T-helper 2 cell treated with Interferon-gamma antibody and Interleukin-4, amounts not matched to agents 100 ng/mL and 5 ng/mL, for 36 hours (primary cell): ENCODE data around the gene NFE2L2. TPM values are rescaled to one million over a fixed set of nuclear protein-coding genes. Genes with fewer than 3 reads are reported as not detected.
"Not testable (repeated sequence)": the region's sequence is repeated elsewhere in the genome, so short reads cannot be mapped to it uniquely, and the experiment has no call there.

Experiments used
- intact Hi-C: fragments of 100-400 bp; cut with micrococcal nuclease; formaldehyde crosslinking; loops from one replicate; pipeline ENCODE4 v1.15.1; 2023
- total RNA-seq: library from RNA; stranded (reverse); gene quantifications from 2 replicates; pipeline ENCODE4 v1.2.3, GENCODE V29; 2022

NFE2L2 gene
- total RNA-seq, 1 donor from 2014 or later: 67.4 TPM

DNA sequence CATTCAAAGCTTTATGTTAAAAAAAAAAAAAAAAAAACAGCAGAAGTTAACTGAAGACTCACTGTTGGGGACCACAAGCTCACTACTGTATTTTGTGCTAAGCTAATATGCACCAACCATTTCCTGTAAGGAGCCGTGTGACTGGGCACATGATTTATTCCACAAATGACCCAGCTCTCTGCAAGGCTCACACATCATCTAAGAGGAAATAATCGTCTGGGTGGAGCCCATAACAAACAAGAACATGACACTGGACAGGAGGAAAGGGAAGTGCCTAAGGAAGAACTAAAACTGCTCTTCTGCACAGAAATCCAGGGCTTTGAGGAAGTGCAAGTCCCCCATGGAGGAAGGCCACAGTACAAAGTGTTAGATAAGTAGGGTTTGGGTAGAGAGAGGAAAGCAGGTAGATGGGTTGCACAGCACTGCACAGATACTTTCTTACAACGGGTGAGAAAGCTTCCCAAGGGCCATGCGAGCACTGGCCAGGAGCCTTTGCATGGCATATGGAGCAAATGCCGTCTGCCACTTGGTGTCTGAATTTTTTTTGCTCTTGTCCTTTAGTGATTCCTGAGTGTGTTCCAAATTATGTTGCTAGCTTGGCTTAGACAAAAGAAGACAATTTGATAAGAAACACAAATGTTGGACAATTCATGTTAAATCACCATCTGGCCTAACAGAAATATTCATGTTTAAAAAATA, 24.4 kb downstream of the NFE2L2 start:
- intact Hi-C loops: loop anchor here (1.0 to 2.0 kb wide), 2 partner anchors 23 to 27 kb away; partner anchors contain the start of gene HNRNPA3

DNA sequence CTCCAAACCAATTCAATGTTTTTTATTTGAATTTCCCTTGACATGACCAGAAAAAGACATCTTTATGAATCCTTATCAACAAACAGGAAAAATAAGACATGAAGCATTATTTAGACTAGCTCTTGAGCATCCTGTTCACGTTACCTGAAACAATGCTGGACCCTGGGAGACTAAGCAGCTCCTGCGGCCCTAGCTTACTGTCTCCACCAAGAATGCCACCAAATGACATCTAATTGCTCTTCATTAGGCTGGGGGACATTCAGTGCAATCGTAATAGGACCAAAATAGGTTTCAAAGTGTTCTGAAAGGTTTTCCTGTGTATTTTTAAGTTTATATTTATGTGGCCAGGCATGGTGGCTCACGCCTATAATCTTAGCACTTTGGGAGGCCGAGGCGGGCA, 25.5 kb downstream of the NFE2L2 start:
- intact Hi-C loops: no loop called here

DNA sequence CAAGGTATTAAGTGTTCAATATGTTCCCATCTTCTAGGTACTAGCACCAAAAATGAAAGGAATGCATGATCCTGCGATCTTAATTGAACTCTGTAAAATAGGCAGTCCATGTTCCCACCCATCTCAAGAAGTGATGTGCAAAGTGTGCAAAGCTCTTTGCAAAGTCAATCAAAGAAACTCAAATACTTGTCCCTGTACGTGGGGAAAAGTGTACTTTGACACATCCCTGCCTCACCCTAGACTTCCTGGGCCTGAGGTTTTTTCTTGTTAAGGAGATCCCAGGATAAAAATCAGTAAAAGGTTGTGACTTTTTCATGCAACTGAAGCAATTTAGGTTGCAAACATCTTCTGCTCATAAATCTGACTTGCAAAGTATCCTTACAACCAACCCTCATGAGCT, 26.6 kb downstream of the NFE2L2 start:
- intact Hi-C loops: no loop called here

DNA sequence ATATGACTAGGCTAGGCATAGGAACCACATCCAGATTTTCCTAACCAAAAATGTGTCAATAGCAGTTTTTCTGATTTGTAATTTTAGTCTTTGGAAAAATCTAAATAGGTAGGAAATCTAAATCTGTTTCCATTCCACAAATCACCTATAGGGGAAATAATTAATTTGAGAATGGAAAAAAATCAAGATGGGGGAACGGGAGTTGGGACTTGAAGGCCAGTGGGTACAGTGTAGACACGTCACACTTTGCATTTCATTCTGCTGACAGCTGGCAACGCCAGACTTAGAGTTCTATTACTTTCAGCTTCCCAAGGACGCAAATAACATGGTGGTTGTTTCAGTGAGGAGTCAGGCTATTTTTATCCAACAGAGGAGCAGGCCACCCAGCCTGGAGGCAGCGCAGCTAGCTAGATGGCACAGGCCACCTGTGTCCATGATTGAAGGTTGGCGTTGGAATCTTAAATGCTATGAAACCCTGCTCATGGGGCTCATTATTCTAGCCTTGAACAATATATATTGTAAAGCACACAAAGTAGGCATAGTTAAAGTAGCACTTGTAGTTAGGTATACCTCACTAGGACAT, 28.6 kb downstream of the NFE2L2 start:
- intact Hi-C loops: no loop called here

DNA sequence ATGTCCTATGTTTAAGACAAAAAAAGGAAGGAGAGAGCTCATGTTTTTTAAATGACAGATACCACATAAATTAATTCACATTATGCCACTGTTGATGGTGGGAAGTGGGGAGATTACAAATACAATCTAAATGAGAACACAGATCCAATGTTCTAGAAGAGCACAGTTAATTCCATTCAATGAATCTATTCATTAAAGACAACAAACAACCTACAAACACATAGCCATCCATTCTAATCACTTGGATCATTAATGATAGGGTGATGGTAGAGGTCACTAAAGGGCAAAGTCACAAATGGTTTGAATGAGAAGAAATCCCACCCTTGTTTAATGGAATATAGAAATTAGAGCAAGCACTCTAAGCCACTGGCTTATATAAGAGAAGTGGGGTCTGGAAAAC, 30.3 kb downstream of the NFE2L2 start:
- intact Hi-C loops: no loop called here

DNA sequence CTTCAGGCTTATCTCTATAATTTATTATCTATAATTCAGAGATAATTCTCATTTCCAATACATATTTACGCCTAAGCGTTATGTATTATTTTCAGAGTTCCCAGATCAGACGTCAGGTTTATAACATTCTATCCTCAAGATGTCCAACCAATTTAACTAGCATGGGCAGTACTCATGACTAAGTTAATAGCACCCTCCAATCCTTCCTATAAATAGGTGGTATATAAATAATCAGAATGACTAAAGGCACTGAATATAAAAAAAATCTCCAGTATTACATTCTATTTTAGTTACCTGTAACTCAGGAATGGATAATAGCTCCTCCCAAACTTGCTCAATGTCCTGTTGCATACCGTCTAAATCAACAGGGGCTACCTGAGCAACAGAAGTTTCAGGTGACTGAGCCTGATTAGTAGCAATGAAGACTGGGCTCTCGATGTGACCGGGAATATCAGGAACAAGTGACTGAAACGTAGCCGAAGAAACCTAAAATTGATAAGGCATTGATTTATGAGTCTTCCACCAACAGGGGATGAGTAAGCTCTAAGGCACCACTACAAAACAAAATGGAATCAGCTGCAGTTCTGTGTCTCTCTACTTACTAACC, 32.3 kb downstream of the NFE2L2 start:
- intact Hi-C loops: no loop called here

DNA sequence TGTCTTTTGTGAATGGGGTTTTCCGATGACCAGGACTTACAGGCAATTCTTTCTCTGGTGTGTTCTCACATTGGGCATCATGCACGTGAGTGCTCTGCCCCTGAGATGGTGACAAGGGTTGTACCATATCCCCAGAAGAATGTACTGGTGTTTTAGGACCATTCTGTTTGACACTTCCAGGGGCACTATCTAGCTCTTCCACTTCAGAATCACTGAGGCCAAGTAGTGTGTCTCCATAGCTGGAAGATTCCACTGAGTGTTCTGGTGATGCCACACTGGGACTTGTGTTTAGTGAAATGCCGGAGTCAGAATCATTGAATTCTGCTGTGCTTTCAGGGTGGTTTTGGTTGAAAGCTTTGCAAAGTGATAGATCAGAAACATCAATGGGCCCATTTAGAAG, 33.3 kb downstream of the NFE2L2 start:
- intact Hi-C loops: no loop called here

DNA sequence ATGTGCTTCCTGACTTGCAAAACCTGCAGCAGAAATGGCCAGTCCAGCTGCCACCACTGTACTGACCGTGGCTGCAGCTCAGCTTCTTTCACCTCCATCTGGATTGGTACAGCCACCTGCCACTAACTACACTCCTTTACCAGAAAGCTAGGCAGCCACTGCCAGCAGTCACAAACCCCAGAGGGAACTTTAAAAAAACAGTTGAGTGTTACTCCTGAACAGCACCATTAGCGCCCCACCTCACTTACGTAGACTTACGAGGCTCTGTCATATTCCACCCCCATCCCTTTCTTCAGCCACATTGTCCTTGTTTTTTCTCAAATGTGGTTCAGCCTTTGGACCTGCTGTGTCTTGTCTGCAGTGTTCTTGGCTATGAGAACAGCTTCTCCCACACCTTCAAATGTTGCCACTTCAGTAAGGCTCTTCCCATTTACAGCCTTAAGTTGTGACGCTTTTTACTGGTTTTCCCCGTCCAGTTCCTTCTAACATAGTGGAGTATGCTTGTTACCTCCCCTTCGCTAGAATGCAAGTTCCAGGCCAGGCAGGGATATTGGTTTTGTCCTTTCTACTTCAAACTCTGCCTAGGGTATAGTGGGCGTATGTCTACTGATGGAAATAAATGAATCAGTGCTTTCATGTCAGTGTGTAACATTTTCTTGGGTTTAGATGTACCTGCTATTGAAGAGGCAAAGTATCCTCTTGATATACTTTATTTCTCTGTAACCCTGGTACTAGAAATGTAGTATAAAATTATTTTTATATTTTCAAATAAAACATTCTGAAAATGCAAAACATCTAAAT, 34.9 kb downstream of the NFE2L2 start:
- intact Hi-C loops: no loop called here

DNA sequence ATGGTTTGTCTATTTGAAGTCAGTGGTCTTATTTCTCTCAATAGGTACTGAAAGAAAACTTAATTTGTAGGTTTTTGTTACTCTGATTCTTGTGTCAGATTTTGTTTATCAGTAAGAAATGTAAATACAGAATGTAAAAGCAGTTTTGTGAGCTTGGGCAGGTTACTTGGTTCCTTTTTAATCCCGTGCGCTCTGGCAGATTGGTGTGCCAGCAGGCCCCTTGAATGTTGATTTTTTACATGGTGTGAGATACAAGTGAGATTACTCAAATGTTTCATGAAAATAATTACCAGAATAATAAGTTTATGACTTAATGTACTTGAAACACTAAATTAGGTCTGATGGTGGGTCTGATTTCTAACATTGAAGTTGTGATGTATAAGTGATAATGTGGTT, 38.6 kb downstream of the NFE2L2 start:
- intact Hi-C loops: no loop called here

DNA sequence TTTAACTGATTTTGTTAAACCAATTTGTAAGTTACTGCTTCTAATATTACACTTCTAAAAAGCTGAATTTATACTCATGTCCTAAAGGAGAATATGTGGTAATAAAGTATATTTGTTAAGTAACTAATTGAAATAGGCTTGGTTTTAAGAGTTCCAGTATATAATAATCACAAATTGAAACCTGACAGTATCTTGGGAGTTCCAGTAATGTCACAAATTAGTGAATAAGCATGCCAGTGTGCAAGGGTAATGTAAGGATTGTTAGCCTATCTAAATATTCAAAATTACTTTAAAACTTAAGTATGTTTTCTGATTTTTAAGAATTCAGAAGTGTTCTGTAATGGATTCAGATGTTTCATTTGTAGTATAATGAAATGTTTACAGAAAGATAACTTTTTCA, 41.1 kb downstream of the NFE2L2 start:
- intact Hi-C loops: not testable (repeated sequence)

DNA sequence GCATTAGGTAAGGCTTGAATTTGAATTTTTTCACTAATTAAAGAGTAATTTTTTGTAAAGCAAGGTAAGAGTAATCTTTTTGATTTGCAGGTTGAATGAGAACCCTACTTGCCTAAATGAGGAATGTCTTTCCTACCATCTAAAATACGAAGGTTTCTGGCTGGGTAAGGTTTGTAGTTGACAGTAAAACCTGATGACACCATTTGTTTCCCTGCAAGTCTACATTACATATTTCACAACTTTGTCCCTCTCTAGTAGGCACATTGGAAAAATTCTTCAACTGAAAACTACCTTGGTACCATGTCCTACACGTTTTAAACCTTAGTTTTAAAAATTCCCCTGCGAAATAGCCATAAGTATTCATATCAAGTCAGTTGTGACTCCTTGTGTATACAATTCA, 42.6 kb downstream of the NFE2L2 start:
- intact Hi-C loops: loop anchor here (1.0 kb wide), 1 partner anchor 9 kb away; no protein-coding TSS in a partner anchor

DNA sequence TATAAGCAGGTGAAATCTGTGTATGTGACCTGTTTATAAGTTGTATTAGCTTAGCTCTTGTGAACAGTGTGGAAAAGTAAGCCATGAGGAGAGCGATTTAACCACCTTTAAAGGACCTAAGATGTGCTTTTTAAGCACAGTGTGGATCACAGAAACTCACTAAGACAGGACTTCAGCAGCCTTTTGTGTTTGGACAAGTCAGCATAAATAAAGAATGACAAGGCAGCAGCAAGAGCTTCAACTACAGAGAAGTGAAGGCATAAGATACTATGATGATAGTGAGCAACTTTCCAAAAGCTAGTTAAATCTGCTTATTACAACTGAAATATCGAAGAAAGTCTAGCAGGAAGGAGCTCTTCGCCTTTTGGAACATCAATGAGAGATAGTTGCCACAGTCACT, 43.0 kb downstream of the NFE2L2 start:
- intact Hi-C loops: loop anchor here (1.0 kb wide), 1 partner anchor 8 kb away; no protein-coding TSS in a partner anchor

DNA sequence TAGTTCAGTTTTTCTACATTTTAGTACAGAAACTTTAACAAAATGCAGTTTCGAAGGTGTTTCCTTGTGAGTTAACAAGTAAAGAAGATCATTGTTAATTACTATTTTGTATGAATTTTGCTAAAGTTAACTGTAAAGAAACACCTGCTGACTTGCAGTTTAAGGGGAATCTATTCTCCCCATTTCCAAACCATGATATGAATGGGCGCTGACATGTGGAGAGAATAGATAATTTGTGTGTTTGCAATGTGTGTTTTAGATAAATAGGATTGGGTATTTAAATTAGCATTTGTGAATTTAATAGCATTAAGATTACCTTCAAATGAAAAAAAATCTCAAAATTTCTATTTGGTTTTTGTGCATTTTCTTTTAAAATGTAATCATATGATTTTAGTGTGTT, 44.7 kb downstream of the NFE2L2 start:
- intact Hi-C loops: not testable (repeated sequence)

DNA sequence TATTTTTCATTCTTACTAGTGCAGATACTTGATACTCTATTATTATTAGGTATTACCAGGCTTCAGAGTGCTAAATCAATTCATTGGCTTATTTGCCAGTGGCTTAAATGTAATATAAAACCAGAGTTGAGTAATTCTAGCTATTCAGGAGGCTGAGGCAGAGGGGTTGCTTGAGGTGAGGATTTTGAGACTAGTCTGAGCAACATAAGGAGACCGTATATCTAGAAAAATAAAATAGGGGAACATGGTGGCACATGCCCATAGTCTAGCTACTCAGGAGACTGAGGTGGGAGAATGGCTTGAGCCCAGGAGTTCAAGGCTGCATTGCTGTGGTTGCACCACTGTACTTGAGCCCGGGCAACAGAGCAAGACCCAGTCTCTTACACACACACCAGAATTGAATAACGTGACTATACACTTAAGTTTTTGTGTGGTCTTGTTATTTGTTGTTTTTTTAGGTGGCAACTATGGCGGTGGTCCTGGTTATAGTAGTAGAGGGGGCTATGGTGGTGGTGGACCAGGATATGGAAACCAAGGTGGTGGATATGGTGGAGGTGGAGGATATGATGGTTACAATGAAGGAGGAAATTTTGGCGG, 47.2 kb downstream of the NFE2L2 start:
- intact Hi-C loops: no loop called here

DNA sequence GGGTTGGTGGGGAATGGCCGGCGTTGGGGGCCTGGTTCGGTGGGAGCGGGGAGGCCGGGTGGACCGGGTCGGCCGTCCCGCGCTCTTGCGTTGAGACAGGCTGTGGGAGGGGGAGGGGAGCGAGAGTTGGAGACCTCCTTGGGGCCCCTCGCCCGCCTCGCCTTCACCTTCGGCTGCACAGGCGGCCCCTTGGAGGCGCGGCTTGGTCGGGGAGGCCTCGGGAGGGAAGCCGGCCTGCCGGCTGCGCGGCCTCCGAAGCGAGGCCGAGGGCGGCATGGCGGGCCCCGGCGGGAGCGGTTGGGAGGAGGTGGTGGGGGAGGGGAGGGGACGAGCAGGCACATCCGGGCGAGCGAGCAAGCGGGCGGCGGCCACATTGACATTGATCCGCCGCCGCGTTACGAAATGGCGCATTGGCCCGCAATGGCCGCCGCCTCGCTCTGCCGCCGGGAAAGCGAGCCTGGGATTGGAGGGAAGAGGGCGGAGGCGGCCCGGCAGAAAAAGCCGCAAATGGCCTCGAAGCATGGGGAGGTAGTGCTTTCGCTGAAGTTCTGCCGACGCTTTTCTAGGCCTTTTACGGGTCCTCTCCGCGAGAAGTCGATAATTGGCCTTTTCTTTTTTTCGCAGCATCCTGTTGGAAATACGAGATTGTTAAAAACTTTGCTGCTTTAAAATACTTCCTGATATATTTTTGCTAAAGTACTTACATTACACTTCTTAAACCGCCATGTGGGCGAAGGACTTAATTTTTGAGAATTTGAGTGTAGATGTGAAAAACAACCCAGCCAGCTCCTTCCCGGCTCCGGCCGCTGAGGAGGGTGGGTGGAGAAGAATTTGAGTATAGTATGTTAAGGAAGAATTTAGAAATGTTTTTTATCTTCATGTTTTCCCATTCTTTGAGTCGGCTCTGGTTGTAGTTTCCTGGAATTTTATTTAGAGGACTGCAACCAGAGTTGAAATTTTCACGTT, 51.4 kb downstream of the NFE2L2 start:
- intact Hi-C loops: loop anchor here (1.0 to 5.0 kb wide), 8 partner anchors 8 to 339 kb away; partner anchors contain the start of genes AGPS and NFE2L2

DNA sequence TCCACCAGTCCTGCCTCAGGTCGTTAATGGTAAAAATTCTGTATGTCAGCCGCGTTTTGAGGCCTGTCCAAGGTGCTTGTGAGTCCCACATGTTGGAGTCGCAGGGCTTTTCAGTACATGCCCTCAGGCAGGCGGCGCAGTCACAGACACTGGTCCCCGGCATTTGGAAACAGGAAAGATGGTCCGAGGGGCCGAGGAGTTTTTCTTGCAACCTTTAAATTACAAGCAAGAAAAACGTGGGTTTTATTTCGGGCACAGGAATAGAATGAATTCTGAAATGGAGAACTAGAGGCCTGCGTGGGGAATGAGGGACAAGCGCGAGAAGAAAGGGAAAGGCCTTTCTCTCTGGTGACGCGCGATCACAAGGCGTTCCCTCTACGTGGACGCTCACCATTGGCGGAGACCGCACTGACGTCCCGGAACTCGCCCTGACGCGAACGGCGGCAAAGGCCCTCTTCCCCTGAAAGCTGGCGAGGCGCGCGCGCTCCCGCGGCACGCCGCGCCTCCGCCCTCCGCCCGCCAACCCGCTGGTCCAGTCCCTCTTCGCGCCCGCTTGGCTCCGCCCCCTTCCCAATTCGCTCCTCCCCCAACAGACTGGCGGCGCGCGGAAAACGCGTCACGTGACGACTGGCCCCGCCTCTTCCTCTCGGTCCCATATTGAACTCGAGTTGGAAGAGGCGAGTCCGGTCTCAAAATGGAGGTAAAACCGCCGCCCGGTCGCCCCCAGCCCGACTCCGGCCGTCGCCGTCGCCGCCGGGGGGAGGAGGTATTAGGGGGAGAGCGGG, 52.2 kb downstream of the NFE2L2 start, which contains the start of gene HNRNPA3:
Gene HNRNPA3, plus strand, starts transcription at position 689 of the 785 bp plus-strand sequence. Its CDS starts 6 bp downstream, at position 695.
- intact Hi-C loops: loop anchor here (1.0 to 5.0 kb wide), 7 partner anchors 29 to 340 kb away; partner anchors contain the start of genes AGPS and NFE2L2

DNA sequence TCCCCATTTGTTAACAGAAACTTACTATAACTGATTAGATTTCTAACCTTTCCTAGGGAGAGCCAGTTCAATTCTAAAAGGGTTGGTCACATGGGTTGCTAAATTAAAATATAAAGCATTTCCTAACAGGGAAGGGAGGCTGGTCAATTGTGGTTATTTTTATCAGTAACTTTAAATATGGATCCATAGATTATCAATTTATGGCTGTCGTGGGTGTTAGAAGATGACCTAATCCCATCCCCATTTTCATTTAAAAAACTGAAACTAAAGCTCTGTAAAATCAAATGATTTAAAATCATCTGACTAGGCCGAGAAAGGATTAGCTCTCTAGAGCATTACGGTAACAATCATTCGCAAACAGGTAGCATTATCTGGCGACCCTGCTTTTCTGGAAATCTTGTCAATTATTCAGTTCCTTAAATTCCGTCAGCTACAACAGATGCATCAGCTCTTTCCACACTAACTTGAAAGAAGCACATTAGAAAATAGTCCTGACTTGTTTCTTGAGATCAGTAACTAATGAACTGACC, 52.9 kb downstream of the NFE2L2 start:
- intact Hi-C loops: loop anchor here (1.0 to 5.0 kb wide), 8 partner anchors 29 to 341 kb away; partner anchors contain the start of genes AGPS and NFE2L2

DNA sequence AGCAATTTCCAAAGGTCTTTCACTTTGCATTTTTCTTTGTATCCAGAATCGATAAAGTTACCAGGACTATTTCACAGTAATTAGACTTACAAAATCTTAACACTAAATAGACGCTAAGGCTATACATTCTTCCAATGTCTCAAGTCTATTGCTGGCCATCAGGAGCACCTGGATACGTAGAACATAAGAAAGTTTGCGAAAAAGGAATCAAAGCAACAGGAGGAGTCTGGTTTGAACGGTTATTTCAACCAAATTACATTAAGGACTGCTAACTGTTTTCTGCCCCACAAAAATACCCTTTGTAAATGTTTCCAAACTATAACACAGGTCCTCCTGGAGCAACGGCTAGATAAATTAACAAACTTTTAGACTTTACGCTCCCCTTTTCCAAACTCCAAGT, 53.4 kb downstream of the NFE2L2 start:
- intact Hi-C loops: loop anchor here (1.0 to 5.0 kb wide), 2 partner anchors 45 to 279 kb away; no protein-coding TSS in a partner anchor

DNA sequence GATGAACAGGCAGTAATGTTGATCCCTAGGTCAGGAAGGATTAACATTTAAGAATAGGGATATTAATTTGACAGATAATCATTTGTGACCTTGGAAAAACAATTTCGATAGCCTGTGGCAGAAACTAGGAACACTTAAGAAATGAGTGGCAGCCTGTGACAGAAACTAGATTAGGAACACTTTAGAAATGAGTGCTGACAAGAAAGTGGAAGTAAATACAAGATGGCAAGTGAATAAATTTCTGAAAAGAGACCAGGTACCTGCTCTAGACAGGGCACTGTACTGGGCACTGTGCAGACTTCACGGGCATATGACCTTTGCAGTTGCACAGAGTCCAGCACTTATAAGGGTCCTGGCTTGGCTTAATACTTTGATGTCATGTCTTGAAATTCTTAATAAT, 57.4 kb downstream of the NFE2L2 start:
- intact Hi-C loops: no loop called here
